ENCODE results near the gene RAD51B.

Gene RAD51B

GRCh38 chr14:68211886-68212285 lies 392.3 kb downstream of the RAD51B start:
- DNase-seq (ENCODE audit: low read depth in 1 of 2, low spot score in 1 of 2): no peak
- TF ChIP-seq POLR2AphosphoS5 (IDR thresholded peaks at IDR 0.05; ENCODE audit: low read depth) (no peak), GABPA (IDR thresholded peaks at IDR 0.05; ENCODE audit: low read depth) (no peak), SPI1 (IDR thresholded peaks at IDR 0.05; ENCODE audit: borderline replicate concordance, low read depth) (no peak)
- TF ChIP-seq, protein P1, sequence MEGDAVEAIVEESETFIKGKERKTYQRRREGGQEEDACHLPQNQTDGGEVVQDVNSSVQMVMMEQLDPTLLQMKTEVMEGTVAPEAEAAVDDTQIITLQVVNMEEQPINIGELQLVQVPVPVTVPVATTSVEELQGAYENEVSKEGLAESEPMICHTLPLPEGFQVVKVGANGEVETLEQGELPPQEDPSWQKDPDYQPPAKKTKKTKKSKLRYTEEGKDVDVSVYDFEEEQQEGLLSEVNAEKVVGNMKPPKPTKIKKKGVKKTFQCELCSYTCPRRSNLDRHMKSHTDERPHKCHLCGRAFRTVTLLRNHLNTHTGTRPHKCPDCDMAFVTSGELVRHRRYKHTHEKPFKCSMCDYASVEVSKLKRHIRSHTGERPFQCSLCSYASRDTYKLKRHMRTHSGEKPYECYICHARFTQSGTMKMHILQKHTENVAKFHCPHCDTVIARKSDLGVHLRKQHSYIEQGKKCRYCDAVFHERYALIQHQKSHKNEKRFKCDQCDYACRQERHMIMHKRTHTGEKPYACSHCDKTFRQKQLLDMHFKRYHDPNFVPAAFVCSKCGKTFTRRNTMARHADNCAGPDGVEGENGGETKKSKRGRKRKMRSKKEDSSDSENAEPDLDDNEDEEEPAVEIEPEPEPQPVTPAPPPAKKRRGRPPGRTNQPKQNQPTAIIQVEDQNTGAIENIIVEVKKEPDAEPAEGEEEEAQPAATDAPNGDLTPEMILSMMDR (IDR thresholded peaks at IDR 0.05; ENCODE audit: insufficient read depth, low read length): no peak
- TF ChIP-seq, protein P2, sequence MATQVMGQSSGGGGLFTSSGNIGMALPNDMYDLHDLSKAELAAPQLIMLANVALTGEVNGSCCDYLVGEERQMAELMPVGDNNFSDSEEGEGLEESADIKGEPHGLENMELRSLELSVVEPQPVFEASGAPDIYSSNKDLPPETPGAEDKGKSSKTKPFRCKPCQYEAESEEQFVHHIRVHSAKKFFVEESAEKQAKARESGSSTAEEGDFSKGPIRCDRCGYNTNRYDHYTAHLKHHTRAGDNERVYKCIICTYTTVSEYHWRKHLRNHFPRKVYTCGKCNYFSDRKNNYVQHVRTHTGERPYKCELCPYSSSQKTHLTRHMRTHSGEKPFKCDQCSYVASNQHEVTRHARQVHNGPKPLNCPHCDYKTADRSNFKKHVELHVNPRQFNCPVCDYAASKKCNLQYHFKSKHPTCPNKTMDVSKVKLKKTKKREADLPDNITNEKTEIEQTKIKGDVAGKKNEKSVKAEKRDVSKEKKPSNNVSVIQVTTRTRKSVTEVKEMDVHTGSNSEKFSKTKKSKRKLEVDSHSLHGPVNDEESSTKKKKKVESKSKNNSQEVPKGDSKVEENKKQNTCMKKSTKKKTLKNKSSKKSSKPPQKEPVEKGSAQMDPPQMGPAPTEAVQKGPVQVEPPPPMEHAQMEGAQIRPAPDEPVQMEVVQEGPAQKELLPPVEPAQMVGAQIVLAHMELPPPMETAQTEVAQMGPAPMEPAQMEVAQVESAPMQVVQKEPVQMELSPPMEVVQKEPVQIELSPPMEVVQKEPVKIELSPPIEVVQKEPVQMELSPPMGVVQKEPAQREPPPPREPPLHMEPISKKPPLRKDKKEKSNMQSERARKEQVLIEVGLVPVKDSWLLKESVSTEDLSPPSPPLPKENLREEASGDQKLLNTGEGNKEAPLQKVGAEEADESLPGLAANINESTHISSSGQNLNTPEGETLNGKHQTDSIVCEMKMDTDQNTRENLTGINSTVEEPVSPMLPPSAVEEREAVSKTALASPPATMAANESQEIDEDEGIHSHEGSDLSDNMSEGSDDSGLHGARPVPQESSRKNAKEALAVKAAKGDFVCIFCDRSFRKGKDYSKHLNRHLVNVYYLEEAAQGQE (IDR thresholded peaks at IDR 0.05; ENCODE audit: insufficient replicate concordance, low read depth): no peak
- Histone ChIP-seq H3K27ac (replicated peaks) (no peak overlapping the region), H3K27me3 (ENCODE audit: insufficient read depth, poor library complexity, severe bottlenecking) (no peaks in the 10 kb centered on the region), H3K4me3 (replicated peaks; ENCODE audit: insufficient read depth, low read length) (no peak overlapping the region)

DNA sequence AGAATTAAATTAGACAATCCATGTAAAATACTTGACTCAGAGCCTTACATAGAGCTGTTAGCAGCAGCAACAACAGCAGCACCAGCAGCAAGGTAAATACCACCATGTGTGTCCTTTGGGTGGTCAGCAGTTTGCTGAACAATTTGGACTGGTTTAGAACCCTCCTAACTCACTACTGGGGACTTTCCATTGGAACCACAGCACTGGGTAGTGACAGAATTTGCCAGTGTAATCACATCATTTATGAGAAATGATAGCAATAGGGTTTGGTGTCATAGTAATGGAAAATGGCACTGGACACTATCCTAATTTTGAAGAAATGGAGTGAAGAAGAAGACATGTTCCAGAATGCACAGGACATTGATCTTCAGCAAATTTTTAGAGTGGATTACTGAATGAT lies 392.8 kb downstream of the RAD51B start:
- DNase-seq (ENCODE audit: low read depth in 1 of 2, low spot score in 1 of 2): no peak
- Histone ChIP-seq H3K27me3 (ENCODE audit: insufficient read depth, poor library complexity, severe bottlenecking) (no peaks in the 10 kb centered on the region), H3K4me3 (replicated peaks; ENCODE audit: insufficient read depth, low read length) (no peak overlapping the region), H3K27ac (replicated peaks) (no peak overlapping the region)
- TF ChIP-seq, protein P2 (IDR thresholded peaks at IDR 0.05; ENCODE audit: insufficient replicate concordance, low read depth): no peak
- TF ChIP-seq GABPA (IDR thresholded peaks at IDR 0.05; ENCODE audit: low read depth) (no peak), SPI1 (IDR thresholded peaks at IDR 0.05; ENCODE audit: borderline replicate concordance, low read depth) (no peak), POLR2AphosphoS5 (IDR thresholded peaks at IDR 0.05; ENCODE audit: low read depth) (no peak)
- TF ChIP-seq, protein P1 (IDR thresholded peaks at IDR 0.05; ENCODE audit: insufficient read depth, low read length): no peak

- no peak overlapping the region for H3K27ac ChIP-seq (replicated peaks)
- TF ChIP-seq, protein P2 (IDR thresholded peaks at IDR 0.05; ENCODE audit: insufficient replicate concordance, low read depth): no peak
- no peak for TF ChIP-seq GABPA (IDR thresholded peaks at IDR 0.05; ENCODE audit: low read depth)
- no peak for TF ChIP-seq SPI1 (IDR thresholded peaks at IDR 0.05; ENCODE audit: borderline replicate concordance, low read depth)
- TF ChIP-seq, protein P1 (IDR thresholded peaks at IDR 0.05; ENCODE audit: insufficient read depth, low read length): no peak
- TF ChIP-seq POLR2AphosphoS5 (IDR thresholded peaks at IDR 0.05; ENCODE audit: low read depth): no peak
These were observed 394.9 kb downstream of the RAD51B start for GRCh38 chr14:68214431-68214830.

More at GRCh38 chr14:68214431-68214830, 394.9 kb downstream of the RAD51B start:
- no peak for DNase-seq (ENCODE audit: low read depth in 1 of 2, low spot score in 1 of 2)
- H3K27me3 ChIP-seq (ENCODE audit: insufficient read depth, poor library complexity, severe bottlenecking): no peaks in the 10 kb centered on the region
- no peak overlapping the region for H3K4me3 ChIP-seq (replicated peaks; ENCODE audit: insufficient read depth, low read length)

Data from HL-60 (cell line).